Stimulated activated CD8-positive, alpha-beta memory T cell treated with anti-CD3 and anti-CD28 coated beads, Interleukin-7, amount 100 ng/mL, for 4 hours (primary cell): Measurements from ENCODE around the gene S100A14.
"Not testable (repeated sequence)": the region's sequence is repeated elsewhere in the genome, so short reads cannot be mapped to it uniquely, and the experiment has no call there.

Experiments used
- DNase-seq, 2 donors: peaks; one replicate each; pipeline ENCODE4 v3.0.0-alpha.2; 2020; ENCODE audit warnings: low read depth in 2 of 2

The S100A14 gene

DNA sequence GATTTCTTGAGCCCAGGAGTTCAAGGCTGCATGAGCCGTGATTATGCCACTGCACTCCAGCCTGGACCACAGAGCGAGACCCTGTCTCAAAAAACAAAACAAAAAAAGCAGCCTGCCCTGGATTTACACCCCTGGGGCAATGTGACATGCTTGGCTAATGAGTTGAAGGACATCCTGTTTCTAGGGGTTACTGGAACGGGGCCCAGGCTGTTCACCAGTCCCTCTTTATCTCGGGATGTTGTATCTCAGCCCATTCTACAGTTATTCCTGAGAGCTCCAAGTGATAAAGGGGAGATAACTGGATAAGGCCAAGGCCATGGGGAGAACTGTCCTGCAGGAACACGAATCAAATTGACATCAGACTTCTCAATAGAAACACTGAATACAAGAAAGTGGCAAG lies 28.8 kb downstream of the S100A14 start:
- DNase-seq = no peak

DNA sequence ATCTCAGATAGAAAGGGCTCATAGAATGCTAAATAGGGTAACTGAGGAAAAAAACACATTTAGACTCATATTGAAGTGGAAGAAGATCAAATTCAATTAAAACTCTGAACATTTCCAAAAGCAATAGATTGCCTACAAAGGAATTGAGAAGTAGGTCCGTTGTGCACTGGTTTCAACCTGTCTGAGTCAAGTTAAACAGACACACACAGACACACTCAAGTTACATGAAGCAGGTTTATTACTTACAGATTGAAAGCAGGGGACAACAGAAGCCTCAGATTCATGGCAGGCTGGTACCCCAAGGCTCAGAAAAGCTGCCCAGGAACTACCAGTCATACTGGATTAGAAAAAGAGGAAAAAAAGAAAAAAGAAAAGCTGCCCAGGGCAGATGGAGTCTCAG lies 29.8 kb downstream of the S100A14 start:
- DNase-seq = no peak

DNA sequence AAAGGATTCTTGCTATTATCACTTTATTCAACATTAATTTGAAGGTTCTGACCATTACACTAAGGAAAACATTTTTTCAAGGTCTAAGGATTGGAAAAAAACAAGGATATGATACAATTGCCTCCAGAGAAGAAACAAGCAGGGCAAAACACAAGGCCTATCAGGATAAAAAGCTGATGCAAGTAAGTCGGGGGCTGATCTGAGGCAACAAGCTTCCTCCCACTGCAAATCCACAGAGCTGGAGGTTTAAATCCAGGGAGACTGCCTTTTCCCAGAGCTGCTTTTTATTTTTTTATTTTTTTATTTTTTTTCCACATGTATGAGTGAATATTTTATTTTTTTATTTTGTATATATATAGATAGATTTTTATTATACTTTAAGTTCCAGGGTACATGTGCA lies 31.1 kb downstream of the S100A14 start:
- DNase-seq = no peak

DNA sequence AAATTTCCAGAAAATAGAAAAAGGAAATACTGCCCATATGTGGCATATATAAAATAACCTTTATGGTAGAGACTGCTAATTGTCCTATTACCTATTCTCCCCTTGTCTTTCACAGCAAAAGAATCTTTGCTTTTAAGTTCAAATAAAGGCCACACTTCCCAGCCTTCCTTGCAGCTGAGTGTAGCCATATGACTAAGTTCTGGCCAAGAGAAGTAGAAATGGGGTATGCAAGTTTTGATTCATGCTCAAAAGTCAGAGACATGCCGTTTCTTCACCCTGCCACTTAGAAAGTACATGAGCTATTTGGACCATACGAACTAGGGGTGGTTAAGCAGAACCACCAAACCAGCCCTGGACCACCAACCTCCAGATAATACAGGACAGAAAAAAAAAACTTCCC lies 32.1 kb downstream of the S100A14 start:
- DNase-seq = no peak

DNA sequence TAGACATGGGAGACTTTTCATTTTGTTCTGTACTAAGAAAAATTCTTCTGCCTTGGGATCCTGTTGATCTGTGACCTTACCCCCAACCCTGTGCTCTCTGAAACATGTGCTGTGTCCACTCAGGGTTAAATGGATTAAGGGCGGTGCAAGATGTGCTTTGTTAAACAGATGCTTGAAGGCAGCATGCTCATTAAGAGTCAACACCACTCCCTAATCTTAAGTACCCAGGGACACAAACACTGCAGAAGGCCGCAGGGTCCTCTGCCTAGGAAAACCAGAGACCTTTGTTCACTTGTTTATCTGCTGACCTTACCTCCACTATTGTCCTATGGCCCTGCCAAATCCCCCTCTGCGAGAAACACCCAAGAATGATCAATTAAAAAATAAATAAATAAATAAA lies 32.6 kb downstream of the S100A14 start:
- not testable (repeated sequence) for DNase-seq

DNA sequence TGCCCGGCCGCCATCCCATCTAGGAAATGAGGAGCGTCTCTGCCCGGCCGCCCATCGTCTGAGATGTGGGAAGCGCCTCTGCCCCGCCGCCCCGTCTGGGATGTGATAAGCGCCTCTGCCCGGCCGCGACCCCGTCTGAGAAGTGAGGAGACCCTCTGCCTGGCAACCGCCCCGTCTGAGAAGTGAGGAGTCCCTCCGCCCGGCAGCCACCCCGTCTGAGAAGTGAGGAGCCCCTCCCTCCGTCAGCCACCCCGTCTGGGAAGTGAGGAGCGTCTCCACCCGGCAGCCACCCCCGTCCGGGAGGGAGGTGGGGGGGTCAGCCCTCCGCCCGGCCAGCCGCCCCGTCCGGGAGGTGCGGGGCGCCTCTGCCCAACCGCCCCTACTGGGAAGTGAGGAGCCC lies 33.3 kb downstream of the S100A14 start:
- DNase-seq = not testable (repeated sequence)

DNA sequence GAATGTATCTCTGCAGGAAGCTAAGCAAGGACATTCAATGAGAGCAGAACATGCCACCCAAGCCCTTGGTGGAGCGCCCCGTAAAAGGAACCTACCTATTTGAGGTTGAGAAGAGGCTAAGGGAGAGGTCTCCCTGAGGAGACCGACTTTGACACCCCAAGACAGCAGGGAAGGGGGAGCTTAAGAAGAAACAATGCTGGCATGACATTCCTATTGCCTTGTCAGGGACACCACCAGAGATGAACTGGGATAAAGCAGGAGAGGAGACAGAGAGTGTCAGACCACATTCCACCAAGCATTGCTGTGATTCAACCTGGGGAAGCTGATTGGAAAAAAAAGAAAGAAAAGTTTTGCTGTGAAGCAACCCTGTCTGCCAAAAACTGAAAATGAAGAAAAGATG lies 37.2 kb downstream of the S100A14 start:
- DNase-seq = no peak

DNA sequence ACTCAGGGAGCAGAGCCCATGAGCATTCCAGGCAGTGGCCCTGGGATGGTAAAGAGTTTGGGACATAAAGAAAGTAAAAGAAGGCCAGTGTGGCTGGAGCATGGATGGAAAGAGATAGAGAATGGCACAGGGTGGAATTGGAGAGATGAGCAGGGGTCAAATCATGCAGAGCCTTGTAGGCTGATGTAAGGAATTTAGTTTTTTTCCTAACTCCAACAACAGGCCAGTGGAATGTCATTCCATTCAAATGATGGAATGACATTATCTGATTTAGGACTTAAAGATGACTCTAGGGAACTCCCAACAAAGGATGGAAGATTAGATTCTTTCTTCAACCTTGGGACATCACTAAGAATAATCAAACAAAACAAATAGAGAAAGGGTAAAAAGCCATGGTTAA lies 37.6 kb downstream of the S100A14 start:
- DNase-seq = no peak

DNA sequence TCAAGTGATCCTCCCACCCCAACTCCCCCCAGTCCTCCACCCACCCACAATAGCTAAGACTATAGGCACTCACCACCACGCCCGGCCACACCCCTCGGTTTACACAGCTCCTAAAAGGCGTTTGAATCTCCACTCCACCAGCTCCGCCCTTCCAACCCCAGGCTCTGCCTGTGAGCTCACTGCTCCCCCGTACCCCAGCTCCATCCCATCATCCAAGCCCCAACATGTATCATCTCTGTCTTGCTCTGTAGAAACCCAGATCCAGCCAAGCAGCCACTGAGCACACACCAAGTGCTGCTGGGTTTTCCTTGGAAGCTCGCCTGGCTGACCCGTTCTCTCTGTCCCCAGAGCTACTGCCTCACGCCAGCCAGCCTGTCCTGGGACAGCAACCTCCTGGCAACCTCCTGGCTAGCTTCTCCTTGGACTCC lies 38.5 kb downstream of the S100A14 start:
- no peak for DNase-seq

DNA sequence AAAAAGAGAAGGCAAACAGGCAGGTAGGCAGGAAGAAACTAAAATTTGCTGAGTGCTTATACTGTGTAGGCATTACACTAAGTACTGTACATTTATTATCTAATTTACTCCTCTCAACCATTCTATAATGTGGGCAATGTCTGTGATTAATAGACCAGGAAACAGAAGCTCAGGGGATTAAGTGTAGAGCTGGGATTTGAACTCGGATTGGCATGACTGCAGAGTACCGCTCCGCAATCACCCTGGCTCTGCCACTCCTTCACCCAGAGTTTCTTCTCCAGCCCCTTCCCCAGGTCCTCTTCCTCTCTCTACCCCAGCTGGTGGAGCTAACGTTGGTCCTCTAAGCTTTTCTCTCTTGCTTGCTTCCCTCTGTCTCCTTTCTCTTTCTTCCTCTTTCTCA lies 39.0 kb downstream of the S100A14 start:
- no peak for DNase-seq

DNA sequence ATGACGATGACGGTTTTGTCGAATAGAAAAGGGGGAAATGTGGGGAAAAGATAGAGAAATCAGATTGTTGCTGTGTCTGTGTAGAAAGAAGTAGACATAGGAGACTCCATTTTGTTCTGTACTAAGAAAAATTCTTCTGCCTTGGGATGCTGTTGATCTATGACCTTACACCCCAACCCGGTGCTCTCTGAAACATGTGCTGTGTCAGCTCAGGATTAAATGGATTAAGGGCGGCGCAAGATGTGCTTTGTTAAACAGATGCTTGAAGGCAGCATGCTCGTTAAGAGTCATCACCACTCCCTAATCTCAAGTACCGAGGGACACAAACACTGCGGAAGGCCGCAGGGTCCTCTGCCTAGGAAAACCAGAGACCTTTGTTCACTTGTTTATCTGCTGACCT lies 40.6 kb downstream of the S100A14 start:
- DNase-seq = not testable (repeated sequence)

DNA sequence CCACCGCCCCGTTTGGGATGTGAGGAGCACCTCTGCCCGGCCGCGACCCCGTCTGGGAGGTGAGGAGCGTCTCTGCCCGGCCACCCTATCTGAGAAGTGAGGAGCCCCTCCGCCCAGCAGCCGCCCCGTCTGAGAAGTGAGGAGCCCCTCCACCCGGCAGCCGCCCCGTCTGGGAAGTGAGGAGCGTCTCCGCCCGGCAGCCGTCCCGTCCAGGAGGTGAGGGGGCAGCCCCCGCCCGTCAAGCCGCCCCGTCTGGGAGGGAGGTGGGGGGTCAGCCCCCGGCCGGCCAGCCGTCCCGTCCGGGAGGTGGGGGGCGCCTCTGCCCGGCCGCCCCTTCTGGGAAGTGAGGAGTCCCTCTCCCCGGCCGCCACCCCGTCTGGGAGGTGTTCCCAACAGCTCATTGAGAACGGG lies 41.0 kb downstream of the S100A14 start:
- not testable (repeated sequence) for DNase-seq

DNA sequence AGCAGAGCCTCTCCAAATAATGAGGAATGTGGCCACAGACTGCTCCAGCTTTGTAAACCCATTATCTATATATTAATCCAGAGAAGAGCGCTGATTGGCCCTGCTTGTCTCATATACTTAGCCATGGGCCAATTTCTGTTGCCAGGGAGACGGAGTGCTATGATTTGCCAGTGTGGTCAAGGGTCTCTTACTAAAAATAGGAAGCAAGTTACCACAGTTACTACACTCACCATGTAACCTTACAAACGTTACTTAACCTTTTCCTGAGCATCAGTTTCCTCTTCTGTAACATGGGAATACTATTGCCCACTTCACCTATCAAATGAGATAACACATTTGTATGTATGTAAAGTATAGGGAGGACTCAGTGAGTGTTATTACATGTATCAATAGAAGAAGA lies 42.8 kb downstream of the S100A14 start:
- no peak for DNase-seq

DNA sequence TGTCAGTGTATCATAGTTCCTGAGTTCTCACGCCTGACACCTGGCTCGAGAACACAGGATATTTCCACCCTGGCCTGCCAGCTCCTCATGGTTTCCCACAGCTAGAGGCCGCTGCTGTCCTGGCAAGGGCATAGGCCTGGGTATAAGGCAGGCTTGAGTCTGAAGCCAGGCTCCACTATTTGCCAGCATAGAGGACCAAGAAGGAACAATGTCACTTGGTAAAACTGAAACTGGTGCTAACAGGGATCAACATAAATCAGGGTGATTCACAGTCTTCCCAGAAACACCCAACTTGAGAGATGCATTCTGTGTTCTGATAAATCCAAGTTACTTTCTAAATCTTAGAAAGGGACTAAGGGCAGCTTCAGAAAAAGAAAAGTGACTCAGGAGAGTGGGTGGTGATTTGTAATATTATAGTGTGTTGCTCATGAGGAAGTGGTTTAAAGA lies 43.5 kb downstream of the S100A14 start:
- no peak for DNase-seq

DNA sequence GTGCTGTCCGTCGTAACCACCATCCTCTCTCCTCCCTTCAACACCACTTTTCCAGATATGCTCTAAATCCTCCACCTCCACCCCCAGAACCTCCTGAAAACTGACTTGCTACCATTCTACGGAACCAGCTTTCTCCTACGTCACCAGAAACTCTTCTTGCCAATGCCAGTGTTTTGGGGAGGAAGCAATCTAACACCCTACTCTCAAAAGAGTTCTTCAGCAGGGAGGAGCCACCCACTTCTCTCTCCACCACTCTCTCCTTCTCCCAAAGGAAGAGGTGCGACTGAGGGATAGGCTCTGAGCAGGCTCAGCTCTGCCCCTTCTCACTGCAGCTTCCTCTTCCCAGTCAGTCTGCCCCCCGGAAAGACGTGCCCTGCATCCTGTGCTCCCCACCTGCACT lies 44.4 kb downstream of the S100A14 start:
- DNase-seq = no peak

DNA sequence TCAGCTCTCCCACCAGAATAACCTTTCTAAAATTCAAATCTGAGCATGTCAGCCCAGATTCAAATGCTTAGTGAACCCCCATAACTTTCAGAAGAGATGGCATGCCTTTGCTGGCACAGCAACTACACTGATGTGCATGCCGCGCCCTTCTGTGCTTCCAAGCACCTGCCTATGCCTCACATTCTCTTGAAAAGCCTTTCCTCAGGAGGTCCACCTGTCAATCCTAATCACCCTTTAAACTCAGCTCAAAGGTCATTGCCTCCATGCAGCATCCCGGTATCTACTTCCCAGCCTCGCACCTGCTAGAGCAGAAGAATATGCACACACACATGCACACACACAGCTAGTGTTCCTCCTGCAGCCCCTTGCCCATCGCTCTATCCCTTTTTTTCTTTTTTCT lies 45.3 kb downstream of the S100A14 start:
- no peak for DNase-seq

DNA sequence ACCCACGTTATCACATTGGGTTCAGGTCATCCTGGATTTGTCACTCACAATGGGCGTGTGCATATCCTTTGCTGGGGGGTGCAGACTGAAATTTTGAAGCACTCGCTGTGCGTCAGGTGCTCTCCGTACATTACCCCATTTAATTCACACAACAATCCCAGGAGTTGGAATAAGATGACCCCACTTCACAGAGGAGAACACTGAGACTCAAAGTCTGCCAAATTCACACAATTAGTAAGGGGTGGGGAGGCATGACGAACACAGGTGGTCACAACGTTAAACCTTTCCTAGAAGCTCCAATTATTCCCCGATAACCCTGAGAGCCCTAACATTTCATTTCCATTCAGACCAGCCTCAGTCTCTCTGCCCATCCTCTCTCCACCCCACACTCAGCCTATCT lies 46.7 kb downstream of the S100A14 start:
- no peak for DNase-seq

DNA sequence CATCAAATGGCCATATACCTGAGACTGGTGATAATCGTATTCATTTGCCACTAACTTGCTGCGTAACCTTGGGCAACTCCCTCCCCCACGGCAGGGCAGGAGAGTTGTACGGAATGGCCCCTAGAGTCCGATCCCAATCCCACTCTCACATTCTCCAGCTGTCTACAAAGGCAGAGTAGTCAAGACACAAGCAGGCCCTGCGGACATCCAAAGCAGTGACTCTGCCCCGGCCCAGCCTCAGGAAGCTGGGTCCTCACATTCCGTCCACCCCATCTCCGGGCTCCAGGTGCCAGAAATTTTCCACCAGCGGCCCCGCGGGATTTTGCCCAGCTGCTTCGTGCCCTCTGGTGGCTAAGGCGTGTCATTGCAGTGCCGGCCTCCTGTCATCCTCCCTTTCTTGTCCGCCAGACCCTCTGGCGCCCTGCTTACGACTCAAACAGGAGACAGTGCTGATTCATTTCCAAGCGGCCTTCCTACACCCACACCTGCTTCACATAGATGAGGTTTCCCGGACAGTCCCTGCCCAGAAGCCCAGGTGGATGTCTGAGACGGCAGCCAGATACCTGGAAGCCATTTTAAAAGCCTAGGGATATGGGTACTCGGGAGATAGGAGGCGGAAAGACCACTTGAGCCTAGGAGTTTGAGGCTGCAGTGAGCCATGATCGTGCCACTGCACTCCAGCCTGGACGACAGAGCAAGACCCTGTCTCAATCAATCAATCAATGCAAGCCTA lies 47.6 kb downstream of the S100A14 start:
- peak; percentile 64 to 65 for DNase-seq

DNA sequence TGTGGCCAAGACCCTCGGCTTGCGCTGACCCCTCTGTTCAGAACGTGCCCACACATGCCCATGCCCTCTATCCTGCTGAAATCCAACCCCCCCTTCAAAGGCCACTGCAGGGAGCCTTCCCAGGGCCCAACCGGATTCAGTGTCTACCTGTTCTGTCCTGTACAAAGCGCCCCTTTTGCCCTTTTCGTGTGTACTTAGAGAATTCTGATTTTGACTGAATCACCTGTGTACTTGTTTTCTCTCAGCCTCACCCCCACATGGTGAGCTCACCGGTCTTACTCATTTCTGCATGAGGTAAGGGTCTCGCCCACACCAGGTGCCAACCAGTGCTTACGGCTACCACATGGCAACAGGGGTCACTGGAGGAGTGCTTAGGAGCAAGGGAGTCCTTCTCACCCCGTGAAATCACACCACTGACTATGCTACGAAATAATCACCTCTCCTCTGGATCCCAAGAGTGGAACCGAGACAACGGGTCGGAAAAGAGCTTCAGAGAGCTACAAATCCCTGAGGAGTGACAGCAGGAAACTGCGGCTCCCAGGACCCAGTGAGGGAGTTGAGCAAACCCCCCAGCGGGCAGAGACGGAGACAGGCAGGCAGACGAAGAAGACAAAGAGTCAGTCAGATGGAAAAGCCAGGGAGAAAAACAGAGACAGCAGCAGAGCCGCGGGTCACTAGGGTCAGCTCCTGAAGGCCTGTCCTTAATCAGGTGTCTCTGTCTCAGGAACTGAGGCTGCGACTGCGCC lies 48.3 kb downstream of the S100A14 start:
- DNase-seq = peak in 1 of 2 donors; percentile 26

DNA sequence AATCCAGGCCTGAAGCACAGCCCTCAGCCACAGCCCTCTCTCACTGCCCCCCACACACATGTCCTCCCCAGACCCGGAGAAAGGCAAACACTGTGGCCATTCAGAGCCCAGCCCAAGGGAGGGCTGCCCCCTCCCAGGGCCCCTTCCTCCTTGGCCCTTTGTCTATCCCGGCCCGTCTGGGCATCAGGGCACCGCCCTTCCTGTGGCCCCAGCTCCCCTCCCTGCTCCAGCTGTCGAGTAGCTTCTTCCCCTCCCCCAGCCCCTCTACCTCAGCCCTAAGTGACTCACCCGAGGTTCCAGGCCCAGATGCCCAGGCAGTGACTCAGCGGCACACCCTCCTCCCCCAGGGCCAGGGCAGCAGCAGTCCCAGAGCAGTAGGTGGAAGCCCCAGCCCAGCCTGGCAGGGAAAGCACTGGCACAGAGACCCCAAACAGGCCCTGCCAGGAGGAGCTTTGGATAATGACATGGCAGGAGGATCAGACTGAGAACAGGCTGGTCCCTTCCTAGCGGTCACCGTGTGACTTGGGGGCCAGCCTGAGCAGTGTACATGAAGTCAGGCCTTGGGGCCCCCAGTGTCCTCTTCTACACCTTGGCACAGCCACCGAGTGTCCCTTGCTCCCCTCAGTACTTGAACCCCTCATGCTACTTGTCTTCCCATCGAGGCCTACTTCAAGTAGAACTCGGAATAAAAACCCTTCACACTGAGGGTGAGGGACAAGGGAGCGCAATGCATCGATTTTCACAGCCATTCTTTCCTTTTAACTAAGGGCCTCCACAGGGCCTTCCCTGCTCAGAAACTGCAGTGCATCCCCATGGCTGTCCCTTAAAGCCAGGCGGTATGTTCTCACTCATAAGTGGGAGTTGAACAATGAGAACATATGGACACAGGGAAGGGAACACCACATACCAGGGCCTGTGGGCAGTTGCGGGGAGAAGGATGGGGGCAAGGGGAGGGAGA lies 49.4 kb downstream of the S100A14 start:
- peak; percentile 88 to 90 for DNase-seq

DNA sequence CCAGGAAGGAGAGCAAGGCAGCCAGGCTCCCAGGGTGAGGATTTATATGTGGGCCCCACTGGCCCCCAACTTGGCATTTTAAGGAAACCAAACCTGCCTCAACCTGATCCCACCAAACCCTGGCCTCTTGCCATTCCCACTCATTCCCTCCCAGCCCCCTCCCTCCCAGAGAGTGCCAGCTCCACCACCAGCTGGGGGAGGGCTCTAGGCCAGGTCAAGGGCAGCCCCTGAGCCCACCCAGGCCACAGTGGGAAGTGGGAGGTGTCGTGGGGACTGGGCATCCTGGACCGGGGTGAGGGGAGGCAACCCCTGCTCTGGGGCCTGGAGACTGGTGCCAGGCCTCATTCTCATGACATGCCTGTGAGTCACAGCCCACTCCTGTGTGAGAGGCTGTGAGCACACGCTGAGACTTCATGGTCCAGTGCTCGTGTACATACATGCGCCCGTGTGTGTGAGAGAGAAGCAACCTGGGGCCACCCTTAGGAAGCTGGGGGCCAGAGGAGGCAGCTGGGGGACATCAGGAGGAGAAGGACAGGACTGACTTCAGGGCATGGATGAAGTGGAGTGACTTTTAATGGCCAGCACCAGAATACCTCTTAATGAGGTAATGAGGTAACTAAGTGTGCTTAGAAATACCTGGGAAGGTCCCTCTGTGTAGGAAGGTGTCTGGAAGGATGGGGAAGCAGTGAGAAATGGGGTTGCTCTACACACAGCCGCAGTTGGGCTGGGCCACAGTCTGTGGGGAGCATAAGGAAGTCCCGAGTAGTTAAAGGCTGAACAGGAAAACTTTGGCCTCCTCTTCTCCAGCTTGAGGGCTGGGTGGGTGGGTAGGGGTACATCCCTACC lies 50.4 kb downstream of the S100A14 start, which contains the start of gene S100A2:
TSS of gene S100A2 (minus strand) at position 316 of the 846 bp plus-strand sequence. CDS start 1,967 bp downstream, outside the sequence.
- DNase-seq = peak in 1 of 2 donors; percentile 50
